ENCODE measurements around the gene LCOR. TPM values are rescaled to one million over a fixed set of nuclear protein-coding genes. Genes with fewer than 3 reads are reported as not detected.

Gene LCOR
- total and polyA plus RNA-seq, 2 experiments from 2014 or later, result 13.7 to 22.2 TPM

- Histone ChIP-seq H3K4me3 (no peak overlapping the region), H3K27ac (no peak overlapping the region), H3K9me3 (ENCODE audit: low read depth) (no peaks in the 10 kb centered on the region), H3K36me3 (no peaks in the 10 kb centered on the region), H3K27me3 (no peaks in the 10 kb centered on the region), H3K4me1 (ENCODE audit: low read depth) (peaks cover 2% of the 10 kb centered on the region)
- no peak for TF ChIP-seq CTCF (IDR thresholded peaks at IDR 0.05; ENCODE audit: low read depth, low read length)
- DNase-seq (ENCODE audit: low read depth in 1 of 2, low spot score in 1 of 2), result no peak
These were observed 208.6 kb downstream of the LCOR start for GRCh38 chr10:97040706-97041105.

GRCh38 chr10:97042081-97042480, 210.0 kb downstream of the LCOR start:
- TF ChIP-seq CTCF (IDR thresholded peaks at IDR 0.05; ENCODE audit: low read depth, low read length), result no peak
- no peaks in the 10 kb centered on the region for H3K4me1 ChIP-seq (ENCODE audit: low read depth)
- no peak overlapping the region for H3K4me3 ChIP-seq
- H3K27ac ChIP-seq, result no peak overlapping the region
- no peaks in the 10 kb centered on the region for H3K27me3 ChIP-seq
- no peak for DNase-seq (ENCODE audit: low read depth in 1 of 2, low spot score in 1 of 2)
- H3K9me3 ChIP-seq (ENCODE audit: low read depth), result no peaks in the 10 kb centered on the region
- H3K36me3 ChIP-seq, result no peaks in the 10 kb centered on the region

- no peak for DNase-seq (ENCODE audit: low read depth in 1 of 2, low spot score in 1 of 2)
- Histone ChIP-seq H3K9me3 (ENCODE audit: low read depth) (no peaks in the 10 kb centered on the region), H3K4me1 (ENCODE audit: low read depth) (no peaks in the 10 kb centered on the region), H3K27ac (no peak overlapping the region), H3K27me3 (no peaks in the 10 kb centered on the region), H3K4me3 (no peak overlapping the region), H3K36me3 (no peaks in the 10 kb centered on the region)
- TF ChIP-seq CTCF (IDR thresholded peaks at IDR 0.05; ENCODE audit: low read depth, low read length), result no peak
These were observed 210.8 kb downstream of the LCOR start for GRCh38 chr10:97042716-97043562.

DNA sequence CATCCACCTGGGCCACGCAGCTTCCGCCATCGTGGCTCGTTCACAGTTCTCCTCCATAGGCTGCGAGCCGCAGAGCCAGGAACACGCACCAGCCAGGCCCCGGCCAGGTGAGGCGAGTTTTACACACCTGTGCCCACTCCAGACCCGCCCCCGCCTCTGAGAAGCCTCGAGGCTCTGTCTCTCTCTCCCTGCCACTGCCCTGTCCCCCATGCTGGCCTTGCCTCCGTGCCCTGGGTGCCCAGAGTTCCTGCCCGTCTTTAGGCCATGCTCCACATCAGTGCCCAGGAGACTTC, 211.4 kb downstream of the LCOR start:
- Histone ChIP-seq H3K27me3 (no peaks in the 10 kb centered on the region), H3K36me3 (no peaks in the 10 kb centered on the region), H3K4me1 (ENCODE audit: low read depth) (no peaks in the 10 kb centered on the region), H3K4me3 (no peak overlapping the region), H3K9me3 (ENCODE audit: low read depth) (no peaks in the 10 kb centered on the region), H3K27ac (no peak overlapping the region)
- DNase-seq (ENCODE audit: low read depth in 1 of 2, low spot score in 1 of 2), result no peak
- no peak for TF ChIP-seq CTCF (IDR thresholded peaks at IDR 0.05; ENCODE audit: low read depth, low read length)

Other genes with a start within 250 kb of the LCOR start
- 39.2 and 47.4 TPM in 2 replicates for gene TM9SF3, start 245.3 kb upstream of the LCOR start, total RNA-seq
- 62.8 and 73.9 TPM in 2 replicates for gene TM9SF3, start 245.3 kb upstream of the LCOR start, polyA plus RNA-seq
- 2.0 and 2.7 TPM in 2 replicates for gene PIK3AP1, start 111.8 kb upstream of the LCOR start, total RNA-seq
- gene PIK3AP1, start 111.8 kb upstream of the LCOR start, polyA plus RNA-seq, result 1.1 and 1.3 TPM in 2 replicates

All from cardiac muscle cell (in vitro differentiated cells and primary cell).